HG03571 (cell line): ENCODE results near the gene ERMP1.
"Not testable (repeated sequence)": the region's sequence is repeated elsewhere in the genome, so short reads cannot be mapped to it uniquely, and the experiment has no call there.

Experiments used
- ATAC-seq: cut with Tn5 transposase; IDR thresholded peaks from one replicate; pipeline ENCODE4 v1.9.1; 2021; ENCODE audit not compliant: unreplicated experiment

Gene ERMP1

DNA sequence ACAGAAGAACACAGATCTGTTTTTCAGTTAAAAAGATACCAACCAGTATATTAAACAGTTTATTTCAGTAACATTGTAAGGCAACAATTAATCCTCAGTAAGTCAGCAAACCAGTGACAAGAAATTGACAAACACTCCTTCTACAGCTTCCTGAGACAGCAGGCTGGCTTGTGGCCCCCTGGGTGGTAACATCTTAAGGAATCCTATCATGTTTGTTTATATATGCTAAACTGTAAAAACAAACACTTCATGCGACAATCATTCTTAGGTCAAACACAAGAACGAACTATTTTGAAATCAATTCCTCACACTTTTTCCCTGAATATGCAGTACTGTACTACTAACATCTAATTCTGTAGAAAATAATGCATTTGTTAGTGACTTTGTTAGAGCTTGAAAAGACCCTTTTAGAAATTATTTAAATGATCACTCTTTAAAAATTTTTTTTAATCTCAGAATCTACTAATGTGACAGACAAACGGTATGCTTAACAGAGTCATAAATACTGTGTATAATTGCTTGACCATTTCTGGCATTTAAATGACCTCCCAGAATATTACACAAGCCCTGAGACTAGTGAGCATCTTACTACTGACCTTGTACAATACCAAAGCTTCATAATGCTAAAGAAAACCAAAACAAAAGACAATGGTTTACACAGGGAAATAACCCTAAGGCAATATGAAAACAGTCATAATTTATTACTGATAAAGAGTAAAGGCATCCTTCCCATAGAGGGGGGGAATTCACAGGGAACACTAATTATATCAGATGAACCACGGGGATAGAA is 48.2 kb downstream of the ERMP1 start:
- ATAC-seq, result no peak

DNA sequence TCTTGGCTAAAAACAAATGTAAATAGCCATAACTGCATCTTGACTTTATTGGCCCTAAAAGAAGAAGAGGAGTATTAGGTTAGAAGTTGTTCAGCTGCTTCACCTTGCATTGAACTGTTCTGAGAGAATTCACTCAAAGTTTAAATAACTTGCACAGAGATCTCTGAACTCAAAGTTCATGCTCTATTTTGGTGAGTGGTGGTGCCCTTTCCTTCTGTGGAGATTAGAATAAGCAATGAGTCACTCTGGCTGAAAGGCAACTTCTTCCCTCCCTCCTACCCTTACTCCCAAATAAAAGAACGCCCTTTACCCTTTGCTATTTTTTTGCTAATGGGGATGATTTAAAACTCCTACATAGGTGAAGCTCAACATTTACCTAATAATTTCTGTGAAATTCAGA is 48.9 kb downstream of the ERMP1 start:
- no peak for ATAC-seq

DNA sequence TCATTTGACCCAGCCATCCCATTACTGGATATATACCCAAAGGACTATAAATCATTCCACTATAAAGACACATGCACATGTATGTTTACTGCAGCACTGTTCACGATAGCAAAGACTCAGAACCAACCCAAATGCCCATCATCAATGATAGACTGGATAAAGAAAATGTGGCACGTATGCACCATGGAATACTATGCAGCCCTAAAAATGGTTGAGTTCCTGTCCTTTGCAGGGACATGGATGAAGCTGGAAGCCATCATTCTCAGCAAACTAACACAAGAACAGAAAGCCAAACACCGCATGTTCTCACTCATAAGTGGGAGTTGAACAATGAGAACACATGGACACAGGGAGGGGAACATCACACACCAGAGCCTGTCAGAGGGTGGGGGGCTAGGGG is 49.5 kb downstream of the ERMP1 start:
- ATAC-seq, result not testable (repeated sequence)

DNA sequence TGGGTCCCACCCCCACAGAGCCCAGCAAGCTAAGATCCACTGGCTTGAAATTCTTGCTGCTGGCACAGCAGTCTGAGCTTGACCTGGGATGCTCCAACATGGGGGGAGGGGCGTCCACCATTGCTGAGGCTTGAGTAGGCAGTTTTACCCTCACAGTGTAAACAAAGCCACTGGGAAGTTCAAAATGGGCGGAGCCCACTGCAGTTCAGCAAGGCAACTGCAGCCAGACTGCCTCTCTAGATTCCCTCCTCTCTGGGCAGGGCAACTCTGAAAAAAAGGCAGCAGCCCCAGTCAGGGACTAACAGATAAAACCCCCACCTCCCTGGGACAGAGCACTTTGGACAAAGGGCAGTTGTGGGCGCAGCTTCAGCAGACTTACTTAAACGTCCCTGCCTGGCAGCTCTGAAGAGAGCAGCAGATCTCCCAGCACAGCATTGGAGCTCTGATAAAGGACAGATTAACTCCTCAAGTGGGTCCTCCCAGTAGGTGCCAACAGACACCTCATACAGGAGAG is 53.2 kb downstream of the ERMP1 start:
- not testable (repeated sequence) for ATAC-seq

DNA sequence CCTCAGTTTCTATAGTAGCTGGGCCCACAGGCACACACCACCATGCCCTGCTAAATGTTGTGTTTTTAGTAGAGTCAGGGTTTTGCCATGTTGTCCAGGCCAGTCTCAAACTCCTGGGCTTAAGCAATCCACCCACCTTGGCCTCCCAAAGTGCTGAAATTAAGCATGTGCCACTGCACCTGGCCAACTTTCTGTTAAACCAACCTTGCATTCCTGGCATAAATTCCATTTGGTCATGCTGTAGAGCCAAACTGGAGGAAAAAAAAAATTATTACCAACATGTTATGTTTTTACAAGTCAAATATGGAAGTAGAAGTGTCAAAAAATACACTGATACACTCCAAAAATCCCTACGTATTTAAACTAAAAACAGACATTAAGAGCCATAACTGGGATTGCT is 54.1 kb downstream of the ERMP1 start:
- no peak for ATAC-seq

DNA sequence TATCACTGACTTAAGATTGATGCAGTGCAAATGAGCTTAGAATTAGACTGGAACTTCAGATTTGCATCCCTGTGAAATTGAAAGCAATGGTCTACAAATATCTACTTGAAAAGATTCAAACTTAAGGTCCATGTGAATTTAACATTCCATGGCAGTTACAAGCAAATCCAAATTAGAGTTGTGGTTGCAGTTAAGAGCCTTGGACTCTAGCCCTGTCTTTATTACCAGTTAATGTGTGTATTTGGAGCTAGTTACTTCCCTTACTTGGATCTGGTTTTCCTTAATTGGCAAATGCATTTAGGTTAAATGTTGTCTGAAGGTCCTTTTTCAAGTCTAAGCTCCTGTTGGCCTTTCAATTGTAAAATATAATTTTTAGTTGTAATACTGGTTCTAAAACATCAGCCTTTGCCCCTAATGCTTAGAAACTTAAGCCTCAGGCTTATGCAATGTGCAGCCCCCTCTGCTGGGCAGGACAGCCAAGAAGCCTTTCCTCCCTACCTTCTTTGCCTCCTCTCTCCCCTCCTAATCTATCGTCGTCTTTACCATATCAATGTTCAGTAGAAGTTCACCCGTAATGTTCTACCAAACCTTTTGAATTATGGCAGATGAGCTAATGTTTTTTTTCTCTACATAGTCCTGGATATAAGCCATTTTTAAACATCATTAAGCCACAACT is 59.5 kb downstream of the ERMP1 start:
- ATAC-seq, result no peak

DNA sequence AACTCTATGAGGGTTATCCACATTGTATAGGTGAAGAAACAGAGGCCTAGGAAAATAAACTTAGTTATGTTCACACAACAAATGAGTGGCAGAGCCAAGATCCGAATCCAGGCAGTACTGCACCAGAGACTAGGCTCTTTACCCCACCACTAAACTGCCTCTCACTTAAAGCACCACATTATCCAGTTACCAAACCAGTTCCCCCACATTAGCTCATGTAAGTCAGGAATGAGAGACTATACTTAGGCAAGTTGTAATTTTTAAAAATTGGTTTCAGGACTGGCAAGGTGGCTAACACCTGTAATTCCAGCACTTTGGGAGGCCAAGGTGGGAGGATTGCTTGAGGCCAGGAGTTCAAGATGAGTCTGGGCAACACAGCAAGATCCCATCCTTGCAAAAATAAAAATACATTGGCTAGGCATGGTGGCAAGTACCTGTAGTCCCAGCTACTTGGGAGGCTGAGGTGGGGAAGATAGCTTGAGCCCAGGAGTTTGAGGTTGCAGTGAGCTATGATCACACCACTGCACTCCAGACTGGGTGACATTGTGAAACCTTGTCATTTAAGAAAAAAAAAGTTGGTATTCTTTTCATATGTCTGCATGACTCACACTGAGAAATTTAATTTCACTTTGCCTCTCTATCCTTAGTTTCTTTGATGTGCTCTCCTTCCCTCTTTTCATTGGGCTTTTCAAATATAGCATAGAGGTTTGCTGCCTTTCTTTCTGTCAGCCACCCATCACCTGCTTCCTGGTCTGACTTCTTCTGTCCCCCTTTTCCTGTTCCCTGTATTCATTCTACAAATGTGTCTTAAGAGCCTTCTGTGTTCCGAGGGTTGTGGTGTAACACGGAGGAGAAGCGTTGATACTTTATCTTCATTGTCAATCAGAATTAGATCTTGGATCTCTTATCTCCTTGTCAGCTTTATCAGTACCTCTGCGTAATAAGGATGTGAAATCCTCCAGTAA is 64.7 kb downstream of the ERMP1 start:
- no peak for ATAC-seq

DNA sequence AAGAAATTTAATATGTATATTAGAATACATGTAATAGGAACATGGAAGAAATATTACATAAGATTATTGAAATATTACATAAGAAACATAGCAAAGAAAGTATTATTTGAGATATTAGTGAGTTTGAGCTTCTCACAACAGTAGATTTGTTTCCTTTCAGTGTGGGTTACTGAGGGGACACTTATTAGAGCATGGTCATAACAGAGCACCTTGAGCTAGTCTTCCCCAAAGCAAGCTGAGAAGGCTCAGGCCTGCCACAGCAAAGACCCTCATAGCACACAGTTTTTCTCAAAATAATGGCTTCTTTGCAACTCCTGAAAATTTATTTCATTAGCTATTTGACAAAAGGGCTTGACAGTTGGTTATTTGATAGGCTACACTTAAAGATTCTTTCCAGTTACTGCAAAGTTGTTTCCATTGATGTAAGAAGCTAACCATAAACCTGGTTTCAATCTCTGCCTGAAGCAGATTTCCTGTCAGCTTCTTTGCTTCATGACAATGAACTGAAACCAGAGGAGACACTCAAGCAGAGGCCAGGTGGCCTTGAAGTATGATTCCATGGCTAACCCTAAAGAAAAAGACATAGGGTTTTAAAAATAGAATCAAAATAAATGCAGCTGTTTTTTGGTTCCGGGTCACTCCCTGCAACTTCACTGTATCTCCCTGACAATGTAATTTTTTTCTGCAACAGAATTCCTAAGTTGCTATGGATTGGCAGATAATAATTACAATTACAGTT is 68.6 kb downstream of the ERMP1 start:
- peak; percentile 82 for ATAC-seq

DNA sequence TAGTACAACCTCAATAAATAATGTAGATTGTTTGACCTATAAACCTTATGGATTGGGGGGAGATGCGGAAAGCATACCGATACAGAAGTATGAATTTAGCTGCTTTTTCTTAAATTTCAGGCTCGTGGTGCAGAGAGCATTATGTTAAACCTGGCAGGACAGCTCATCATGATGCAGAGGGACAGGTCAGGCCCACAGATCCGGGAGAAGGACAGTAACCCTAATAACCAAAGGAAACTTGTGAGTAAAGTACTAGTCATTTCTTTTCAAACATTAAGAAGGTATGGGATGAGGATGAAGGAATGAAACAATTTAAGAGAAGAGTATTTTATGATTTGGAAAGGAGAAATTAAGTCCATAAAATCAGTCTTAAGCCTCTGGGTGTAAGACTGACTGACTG is 70.5 kb downstream of the ERMP1 start:
- ATAC-seq, result no peak

DNA sequence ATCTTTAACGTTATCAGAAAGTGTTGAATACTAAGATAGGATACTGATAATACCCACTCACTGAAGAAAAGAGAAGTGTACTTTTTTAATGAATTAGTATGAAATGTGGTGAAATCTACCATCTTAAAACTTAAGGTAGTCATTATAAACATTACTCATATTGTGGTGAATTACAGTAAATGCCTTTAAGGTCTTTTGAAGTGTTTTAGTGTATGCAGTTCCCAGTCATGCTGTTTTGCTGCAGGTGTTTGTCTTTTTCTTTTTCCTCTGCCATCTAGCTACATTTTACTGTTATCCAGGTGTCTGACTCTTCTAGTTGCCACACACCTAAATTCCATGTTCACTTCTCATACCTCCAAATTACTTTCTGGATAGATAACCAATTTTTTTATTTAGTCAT is 72.6 kb downstream of the ERMP1 start:
- ATAC-seq, result no peak

DNA sequence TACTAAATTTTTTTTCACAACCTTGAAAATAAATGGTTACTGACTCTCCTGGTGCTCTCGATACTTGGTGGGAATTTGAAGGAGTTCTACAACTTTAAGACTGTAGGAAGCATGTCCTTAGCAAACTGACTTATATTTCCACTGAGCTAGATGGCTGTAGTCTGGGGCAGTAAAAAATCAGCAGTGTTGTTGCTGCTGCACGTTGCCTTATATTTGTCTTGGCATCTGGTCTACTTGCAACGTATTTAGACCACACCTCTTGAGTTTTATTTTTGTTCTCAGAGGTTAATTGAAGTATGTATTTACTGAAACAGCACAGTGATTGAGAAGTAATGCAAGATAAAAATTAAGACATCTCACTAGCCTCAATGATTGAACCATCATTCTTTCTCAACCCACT is 76.3 kb downstream of the ERMP1 start:
- no peak for ATAC-seq

DNA sequence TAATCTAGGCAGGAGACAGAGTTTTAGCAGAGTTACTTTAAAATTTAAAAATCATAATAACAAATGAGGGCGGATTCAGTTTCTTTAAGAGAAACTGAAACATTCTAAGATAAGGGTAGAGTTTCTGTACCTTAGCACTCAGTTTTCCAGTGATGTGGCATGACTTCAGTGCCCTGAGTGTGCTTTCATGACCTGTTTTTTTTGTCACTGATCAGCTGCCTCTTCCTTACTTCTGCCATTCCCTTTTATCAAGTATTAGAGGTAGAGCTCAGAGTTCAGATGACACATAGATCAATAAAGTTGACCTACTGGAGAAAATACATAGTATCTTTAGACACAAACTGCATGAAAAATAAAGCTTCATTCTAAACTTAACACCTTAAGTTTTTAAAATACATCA is 82.3 kb downstream of the ERMP1 start:
- no peak for ATAC-seq

DNA sequence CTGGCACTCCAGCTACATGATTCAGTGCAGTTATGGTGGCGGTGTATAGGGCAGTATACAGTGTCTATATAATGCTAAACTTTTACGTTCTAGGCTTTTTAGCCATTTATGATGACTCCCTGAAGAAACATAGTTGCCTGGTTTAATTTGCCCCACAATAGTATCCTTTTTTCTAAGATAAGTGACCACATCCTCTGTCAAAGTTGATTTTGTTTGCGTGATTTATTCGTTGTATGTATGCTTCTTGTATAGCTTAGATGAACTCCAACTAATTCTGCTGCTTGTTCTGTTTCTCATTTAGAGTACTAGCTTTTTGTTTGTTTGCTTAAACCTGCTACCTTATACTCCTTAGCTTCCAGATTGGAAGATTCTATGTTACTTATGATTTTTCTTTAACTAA is 83.6 kb downstream of the ERMP1 start:
- no peak for ATAC-seq

DNA sequence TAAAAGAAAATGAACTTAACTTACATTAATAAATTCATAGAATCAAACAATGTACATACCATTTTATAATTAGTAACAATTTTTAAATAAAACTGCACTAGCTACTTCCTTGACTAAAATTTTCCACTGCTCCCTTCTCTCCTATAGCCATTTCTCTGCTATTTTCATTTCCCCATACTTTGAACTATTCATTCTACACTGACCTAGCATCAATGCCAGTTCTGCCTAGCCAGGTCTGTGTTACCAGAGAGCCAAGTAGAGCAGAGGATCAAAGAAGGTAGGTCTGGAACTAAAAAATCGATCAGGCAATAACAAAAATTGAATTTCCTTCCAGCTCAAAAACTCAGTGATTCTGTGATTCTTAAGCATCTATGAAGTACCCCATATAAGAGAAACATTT is 84.5 kb downstream of the ERMP1 start:
- ATAC-seq, result no peak

DNA sequence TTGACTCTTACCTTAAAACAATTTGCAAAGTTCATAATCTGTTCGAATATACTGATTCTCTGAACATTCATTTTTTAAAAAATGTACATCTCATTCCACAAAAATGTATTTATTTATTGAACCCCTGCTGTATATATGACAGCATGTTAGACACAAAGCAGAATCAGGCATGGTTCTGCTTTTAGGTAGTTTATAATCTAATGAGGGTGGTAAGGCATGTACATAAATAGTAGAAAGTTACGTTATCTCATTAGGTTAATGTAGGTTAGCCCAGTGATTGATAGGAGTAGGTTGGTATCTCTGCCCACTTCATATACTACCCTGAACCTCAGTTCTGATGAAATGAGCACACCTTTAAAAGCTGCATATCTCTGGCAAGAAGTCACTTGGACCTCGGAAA is 89.8 kb downstream of the ERMP1 start:
- ATAC-seq, result no peak

DNA sequence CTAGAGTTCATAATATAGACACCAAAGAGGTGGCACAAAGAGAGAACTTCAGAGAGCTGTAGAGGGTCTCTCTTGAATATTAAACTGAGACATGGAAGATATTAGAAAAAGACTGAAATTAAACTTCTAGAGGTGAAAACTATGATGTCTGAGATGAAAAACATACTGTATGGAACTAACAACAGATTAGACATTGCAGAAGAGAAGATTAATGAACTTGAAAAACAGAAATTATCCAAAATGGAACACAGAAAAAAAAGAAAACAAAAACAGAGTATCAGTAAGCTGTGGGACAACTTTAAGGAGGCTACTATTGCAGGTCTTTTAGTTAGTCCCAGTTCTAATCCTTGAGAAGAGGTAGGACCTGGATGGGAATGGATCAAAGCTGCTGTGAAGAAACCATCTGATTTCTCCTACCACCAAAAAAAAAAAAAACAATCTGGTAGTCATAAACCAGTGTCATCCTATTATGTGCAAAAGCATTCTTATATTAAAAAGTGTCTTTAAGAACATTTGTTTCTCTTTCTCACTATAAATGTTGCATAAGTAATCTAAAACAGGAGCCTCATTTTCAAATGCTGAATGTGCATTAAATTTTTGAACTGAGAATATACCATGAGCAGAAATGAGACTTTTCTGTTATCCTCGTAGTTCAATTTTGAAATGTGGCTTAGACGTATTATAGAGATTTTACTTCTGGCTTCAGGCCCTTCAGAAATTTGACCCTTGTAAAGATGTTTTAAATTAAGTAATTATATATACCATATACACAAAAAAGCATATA is 96.2 kb downstream of the ERMP1 start:
- no peak for ATAC-seq

DNA sequence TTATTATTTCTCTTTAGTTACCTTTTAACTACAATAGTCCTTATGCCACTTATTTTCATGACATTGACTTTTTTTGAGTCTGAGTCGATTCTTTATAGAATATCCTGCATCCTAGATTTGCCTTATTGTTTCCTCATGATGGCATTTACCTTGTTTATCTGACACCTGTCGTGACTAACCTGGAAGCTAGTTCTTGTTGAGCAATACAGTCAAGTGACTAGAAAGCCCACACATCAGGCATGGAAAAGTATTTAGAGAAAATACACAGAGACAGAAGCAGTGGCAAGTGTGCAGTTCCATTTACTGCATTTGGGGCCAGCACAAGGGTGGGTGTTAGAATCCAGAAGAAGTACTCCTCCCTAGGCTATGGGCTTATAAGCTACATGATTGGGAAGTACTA is 97.8 kb downstream of the ERMP1 start:
- no peak for ATAC-seq
